Progenitor cell of endocrine pancreas (in vitro differentiated cells): ENCODE measurements around the gene MYL6B. TPM values are rescaled to one million over a fixed set of nuclear protein-coding genes. Genes with fewer than 3 reads are reported as not detected.
"Not testable (repeated sequence)": the region's sequence is repeated elsewhere in the genome, so short reads cannot be mapped to it uniquely, and the experiment has no call there.

Source experiments
- DNase-seq: peaks from one replicate; pipeline ENCODE4 v3.0.0; 2021; ENCODE audit warnings: low spot score; ENCODE audit not compliant: unreplicated experiment
- H3K27ac Mint-ChIP-seq: 2 replicates; pipeline ENCODE4 v1.8.0; 2021; ENCODE audit warnings: mild to moderate bottlenecking, moderate library complexity, mixed read lengths
- H3K27me3 Mint-ChIP-seq: 2 replicates; pipeline ENCODE4 v1.8.0; 2021; ENCODE audit warnings: mixed read lengths
- H3K36me3 Mint-ChIP-seq: 2 replicates; pipeline ENCODE4 v1.8.0; 2022; ENCODE audit warnings: mixed read lengths; ENCODE audit not compliant: insufficient read depth
- H3K4me1 Mint-ChIP-seq: 2 replicates; pipeline ENCODE4 v1.8.0; 2021; ENCODE audit warnings: low read depth, mixed read lengths
- H3K4me3 Mint-ChIP-seq: 2 replicates; pipeline ENCODE4 v1.8.0; 2021; ENCODE audit warnings: low read depth, mild to moderate bottlenecking, moderate library complexity, mixed read lengths
- H3K9me3 Mint-ChIP-seq: 2 replicates; pipeline ENCODE4 v1.8.0; 2021; ENCODE audit warnings: low read depth, mixed read lengths
- total RNA-seq: library from RNA; stranded (reverse); gene quantifications from 2 replicates; pipeline ENCODE4 v1.2.1, GENCODE V29; 2021
- TF ChIP-seq, protein P1 (sequence below): fragments of 200-600 bp; sonication (generic); IDR thresholded peaks from one replicate; pipeline ENCODE4 v1.5.0; 2021; ENCODE audit warnings: antibody characterized with exemption, mild to moderate bottlenecking; ENCODE audit not compliant: unreplicated experiment

The MYL6B gene
- total RNA-seq, 1 donor from 2014 or later = 172 TPM

DNA sequence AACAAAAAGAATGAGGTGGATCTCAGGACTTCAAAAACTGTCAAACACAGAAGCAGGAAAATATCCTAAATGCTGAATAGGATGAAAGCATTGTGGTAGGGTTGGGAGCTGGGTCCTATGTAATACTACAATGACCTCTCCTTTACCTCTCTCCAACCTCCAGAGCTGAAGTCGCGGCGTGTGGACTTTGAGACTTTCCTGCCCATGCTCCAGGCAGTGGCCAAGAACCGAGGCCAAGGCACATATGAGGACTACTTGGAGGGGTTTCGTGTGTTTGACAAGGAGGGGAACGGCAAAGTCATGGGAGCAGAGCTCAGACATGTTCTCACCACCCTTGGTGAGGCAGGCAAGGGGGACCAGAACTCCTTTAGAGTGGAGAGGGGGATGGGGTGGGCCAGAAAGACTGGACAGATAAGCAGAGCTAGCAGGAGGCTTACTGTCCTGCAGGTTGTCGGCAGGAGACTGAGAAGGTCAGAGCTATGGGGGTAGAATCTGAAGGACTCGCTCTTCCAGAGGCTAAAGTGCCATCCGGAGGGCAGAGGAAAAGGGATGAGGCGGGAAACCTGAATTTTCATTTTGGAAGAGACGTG is 3.0 kb downstream of the MYL6B start:
- H3K4me1 Mint-ChIP-seq = peaks cover 36% of the 10 kb centered on the region

DNA sequence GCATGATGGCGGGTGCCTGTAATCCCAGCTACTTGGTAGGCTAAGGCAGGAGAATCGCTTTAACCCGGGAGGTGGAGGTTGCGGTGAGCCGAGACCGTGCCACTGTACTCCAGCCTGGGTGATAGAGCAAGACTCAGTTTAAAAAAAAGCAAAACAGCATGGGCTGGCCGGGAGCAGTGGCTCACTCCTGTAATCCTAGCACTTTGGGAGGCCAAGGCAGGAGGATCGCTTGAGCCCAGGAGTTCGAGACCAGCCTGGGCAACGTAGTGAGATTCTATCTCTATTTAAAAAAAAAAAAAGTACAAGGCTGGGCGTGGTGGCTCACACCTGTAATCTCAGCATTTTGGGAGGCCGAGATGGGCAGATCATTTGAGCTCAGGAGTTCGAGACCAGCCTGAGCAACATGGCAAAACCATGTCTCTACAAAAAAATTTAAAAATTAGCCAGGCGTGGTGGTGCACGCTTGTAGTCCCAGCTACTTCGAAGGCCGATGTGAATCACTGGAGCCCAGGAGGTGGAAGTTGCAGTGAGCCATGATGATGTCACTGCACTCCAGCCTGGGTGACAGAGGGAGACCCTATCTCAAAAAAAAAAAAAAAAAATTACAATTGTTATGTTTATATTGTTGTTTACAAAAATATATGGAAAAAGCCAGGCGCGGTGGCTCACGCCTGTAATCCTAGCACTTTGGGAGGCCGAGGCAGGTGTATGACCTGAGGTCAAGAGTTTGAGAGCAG is 4.2 kb downstream of the MYL6B start:
- DNase-seq, H3K9me3 Mint-ChIP-seq, H3K27me3 Mint-ChIP-seq: not testable (repeated sequence)
- Mint-ChIP-seq H3K27ac (peak overlapping the region; percentile 99), H3K4me3 (peak overlapping the region; percentile 94), H3K36me3 (peaks cover 27% of the 10 kb centered on the region), H3K4me1 (peaks cover 41% of the 10 kb centered on the region)

More for the DNA sequence above, 3.0 kb downstream of the MYL6B start:
- Mint-ChIP-seq H3K9me3 (no peaks in the 10 kb centered on the region), H3K27ac (peak overlapping the region; percentile 84), H3K4me3 (peak overlapping the region; percentile 50), H3K36me3 (peaks cover 24% of the 10 kb centered on the region), H3K27me3 (no peaks in the 10 kb centered on the region)
- no peak for DNase-seq
- TF ChIP-seq, protein P1, sequence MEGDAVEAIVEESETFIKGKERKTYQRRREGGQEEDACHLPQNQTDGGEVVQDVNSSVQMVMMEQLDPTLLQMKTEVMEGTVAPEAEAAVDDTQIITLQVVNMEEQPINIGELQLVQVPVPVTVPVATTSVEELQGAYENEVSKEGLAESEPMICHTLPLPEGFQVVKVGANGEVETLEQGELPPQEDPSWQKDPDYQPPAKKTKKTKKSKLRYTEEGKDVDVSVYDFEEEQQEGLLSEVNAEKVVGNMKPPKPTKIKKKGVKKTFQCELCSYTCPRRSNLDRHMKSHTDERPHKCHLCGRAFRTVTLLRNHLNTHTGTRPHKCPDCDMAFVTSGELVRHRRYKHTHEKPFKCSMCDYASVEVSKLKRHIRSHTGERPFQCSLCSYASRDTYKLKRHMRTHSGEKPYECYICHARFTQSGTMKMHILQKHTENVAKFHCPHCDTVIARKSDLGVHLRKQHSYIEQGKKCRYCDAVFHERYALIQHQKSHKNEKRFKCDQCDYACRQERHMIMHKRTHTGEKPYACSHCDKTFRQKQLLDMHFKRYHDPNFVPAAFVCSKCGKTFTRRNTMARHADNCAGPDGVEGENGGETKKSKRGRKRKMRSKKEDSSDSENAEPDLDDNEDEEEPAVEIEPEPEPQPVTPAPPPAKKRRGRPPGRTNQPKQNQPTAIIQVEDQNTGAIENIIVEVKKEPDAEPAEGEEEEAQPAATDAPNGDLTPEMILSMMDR = no peak

DNA sequence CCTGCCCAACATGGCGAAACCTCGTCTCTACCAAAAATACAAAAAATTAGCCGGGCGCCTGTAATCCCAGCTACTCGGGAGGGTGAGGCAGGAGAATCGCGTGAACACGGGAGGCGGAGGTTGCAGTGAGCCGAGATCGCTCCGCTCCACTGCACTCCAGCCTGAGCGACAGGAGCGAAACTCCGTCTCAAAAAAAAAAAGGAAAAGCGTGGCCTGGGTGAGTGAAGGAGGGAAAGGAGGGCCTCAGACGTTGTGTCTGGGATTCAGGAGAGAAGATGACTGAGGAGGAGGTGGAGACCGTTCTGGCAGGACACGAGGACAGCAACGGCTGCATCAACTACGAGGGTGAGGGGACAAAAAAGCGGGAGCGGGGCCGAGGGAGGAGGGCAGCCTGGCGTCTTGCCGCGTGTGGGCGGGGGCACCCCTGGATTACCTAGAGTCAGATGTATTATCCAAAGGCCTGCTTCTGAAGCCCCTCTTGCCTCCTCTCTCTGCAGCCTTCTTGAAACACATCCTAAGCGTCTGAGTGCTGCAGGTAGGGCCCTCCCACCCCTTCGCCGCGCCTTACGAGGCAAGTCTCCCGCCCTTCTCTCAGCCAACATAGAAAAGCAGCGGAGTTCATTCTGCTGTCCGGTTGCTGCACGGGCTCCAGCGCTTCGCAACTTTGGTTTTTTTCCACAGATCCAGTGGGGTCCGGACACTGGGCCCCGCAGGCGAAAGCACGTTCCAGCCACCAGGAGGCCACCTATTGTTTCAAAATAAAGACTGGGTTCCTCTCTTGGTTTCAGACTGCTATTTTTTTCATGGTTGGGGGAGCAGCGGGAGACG is 5.0 kb downstream of the MYL6B start:
- Mint-ChIP-seq H3K27ac (peak overlapping the region; percentile 99), H3K4me1 (peaks cover 40% of the 10 kb centered on the region), H3K9me3 (no peaks in the 10 kb centered on the region), H3K4me3 (peak overlapping the region; percentile 94), H3K36me3 (peaks cover 27% of the 10 kb centered on the region), H3K27me3 (no peaks in the 10 kb centered on the region)
- TF ChIP-seq, protein P1 = peak; percentile 73
- DNase-seq = peak; percentile 69

DNA sequence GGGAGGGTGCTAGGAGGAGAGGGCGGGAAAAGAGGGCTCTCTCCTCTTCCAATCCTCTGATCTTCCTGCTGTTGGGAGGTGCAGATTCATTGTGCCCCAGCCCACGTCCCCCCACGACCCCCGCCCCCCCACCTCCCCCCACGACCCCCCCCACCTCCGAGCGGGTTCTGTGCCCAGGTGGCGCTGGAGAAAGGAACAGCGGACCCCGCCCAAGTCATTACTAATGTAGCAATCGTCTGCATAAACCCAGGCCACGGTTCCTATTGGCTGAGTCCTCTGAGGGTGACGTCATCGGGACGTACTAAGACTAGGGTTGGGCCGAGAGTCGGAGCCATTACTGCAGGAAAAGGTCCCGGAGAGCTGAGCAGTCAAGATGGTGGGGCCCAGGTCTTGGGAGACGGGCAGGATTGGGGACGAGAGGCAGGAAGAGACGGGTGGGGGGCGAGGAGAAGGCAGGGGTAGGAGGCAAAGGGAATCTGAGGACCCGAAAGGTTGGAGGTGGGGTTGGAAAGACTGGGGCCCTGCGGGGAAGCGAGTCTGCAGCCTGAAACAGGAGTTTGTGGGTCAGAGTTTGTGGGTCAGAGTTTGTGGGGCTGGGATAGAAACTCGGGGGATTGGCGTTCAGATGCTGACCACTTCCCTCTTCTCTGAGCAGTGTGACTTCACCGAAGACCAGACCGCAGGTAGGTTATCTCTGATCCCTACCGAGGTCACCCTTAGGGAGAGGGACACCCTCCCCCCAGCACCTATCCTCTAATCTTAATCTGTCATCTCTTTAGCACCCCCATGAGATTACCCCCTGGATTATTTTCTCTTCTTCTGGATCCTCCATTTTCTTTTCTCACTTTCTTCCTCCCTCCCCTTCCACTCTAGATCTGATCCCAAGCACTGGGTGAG is 5.9 kb downstream of the MYL6B start, which contains the start of gene MYL6:
MYL6 (plus strand) TSS at position 331 of the 897 bp plus-strand sequence; CDS start at position 374, 43 bp downstream.
- Mint-ChIP-seq H3K4me1 (peaks cover 36% of the 10 kb centered on the region), H3K36me3 (peaks cover 29% of the 10 kb centered on the region), H3K27me3 (no peaks in the 10 kb centered on the region), H3K4me3 (peak within 1 kb of the TSS; percentile 94), H3K27ac (peak within 1 kb of the TSS; percentile 99), H3K9me3 (no peaks in the 10 kb centered on the region)
- TF ChIP-seq, protein P1 = no peak
- peak; percentile 79 for DNase-seq

DNA sequence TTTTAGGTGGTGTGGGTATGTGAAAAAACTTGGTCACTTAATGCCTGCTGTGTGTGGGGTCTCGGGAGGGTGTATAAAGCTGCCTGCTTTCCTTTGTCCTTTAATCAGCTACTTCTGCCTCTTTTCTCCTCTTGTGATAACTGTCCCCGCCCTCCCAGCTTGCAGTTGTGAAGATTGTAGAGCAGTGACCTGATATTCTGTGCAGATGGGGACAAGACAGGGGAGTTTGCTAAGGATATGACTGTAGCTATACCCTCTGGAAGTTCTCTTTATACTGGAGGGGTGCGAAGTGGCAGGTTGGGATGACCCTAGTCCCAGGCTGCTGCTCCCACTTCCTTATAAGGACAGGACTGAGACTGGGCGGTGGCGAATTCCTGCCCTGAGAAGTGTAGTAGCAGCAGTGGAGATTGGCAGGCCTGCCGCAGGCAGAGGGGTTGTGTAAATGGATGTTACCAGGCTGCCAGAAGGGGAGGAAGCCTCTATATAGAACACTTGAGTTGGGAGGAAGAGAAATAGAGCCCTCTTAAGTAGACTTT is 6.6 kb downstream of the MYL6B start:
- Mint-ChIP-seq H3K27me3 (no peaks in the 10 kb centered on the region), H3K36me3 (peaks cover 36% of the 10 kb centered on the region), H3K9me3 (no peaks in the 10 kb centered on the region), H3K4me3 (peak overlapping the region; percentile 94), H3K27ac (peak overlapping the region; percentile 99), H3K4me1 (peaks cover 31% of the 10 kb centered on the region)
- TF ChIP-seq, protein P1 = no peak
- no peak for DNase-seq
